SJCRH30 (cell line): ENCODE results near the gene OR6M1. TPM values are rescaled to one million over a fixed set of nuclear protein-coding genes. Genes with fewer than 3 reads are reported as not detected.
A peak's percentile ranks its signal among the peaks of the same experiment; 100 is the strongest.

Experiments used
- DNase-seq, 2 experiments: peaks; one replicate each; pipeline ENCODE4 v3.0.0-alpha.2; 2015 to 2020
- H3K27ac ChIP-seq: fragments of 250-450 bp; sonication (Bioruptor Pico); 2 replicates; pipeline ENCODE4 v1.5.1; 2020; ENCODE audit warnings: mild to moderate bottlenecking, moderate library complexity
- H3K27me3 ChIP-seq: fragments of 250-450 bp; sonication (Bioruptor Pico); 2 replicates; pipeline ENCODE4 v1.5.1; 2020; ENCODE audit warnings: mild to moderate bottlenecking, moderate library complexity
- H3K36me3 ChIP-seq: fragments of 250-450 bp; sonication (Bioruptor Pico); 2 replicates; pipeline ENCODE4 v1.5.1; 2020; ENCODE audit warnings: mild to moderate bottlenecking, moderate library complexity
- H3K4me1 ChIP-seq: fragments of 250-450 bp; sonication (Bioruptor Pico); 2 replicates; pipeline ENCODE4 v1.5.1; 2020; ENCODE audit warnings: mild to moderate bottlenecking, moderate library complexity
- H3K4me3 ChIP-seq: fragments of 250-450 bp; sonication (Bioruptor Pico); 2 replicates; pipeline ENCODE4 v1.5.1; 2020; ENCODE audit warnings: mild to moderate bottlenecking, moderate library complexity
- H3K9me3 ChIP-seq: fragments of 250-450 bp; sonication (Bioruptor Pico); replicated peaks from 2 replicates; pipeline ENCODE4 v1.5.1; 2020; ENCODE audit warnings: mild to moderate bottlenecking, moderate library complexity
- total RNA-seq: library from RNA; depleted of rRNA; stranded (reverse); fragments of >200 nt; shearing (Covaris generic); gene quantifications from 2 replicates; pipeline ENCODE4 v1.2.3, GENCODE V29; 2014; rRNA removed

The OR6M1 gene
- total RNA-seq, result not detected in 2 replicates

- H3K27ac ChIP-seq, result peak within 1 kb of the TSS; percentile 20
- no peak within 1 kb of the TSS for H3K4me3 ChIP-seq
- no peaks in the 10 kb centered on the region for H3K36me3 ChIP-seq
- peak in 1 of 2 experiments; percentile 19 for DNase-seq
- H3K9me3 ChIP-seq, result no peaks in the 10 kb centered on the region
- H3K4me1 ChIP-seq, result peaks cover 11% of the 10 kb centered on the region
- H3K27me3 ChIP-seq, result no peaks in the 10 kb centered on the region
Observed at GRCh38 chr11:123806249-123806648, at the start of gene OR6M1. TSS of gene OR6M1 (minus strand) at chr11:123806349. CDS start at chr11:123806349, 0 bp downstream.

- Histone ChIP-seq H3K4me1 (no peaks in the 10 kb centered on the region), H3K27ac (no peak overlapping the region), H3K4me3 (no peak overlapping the region), H3K9me3 (no peaks in the 10 kb centered on the region), H3K27me3 (no peaks in the 10 kb centered on the region), H3K36me3 (no peaks in the 10 kb centered on the region)
- DNase-seq, result no peak
Observed at GRCh38 chr11:123853038-123853437, 46.9 kb upstream of the OR6M1 start.

- no peak overlapping the region for H3K4me3 ChIP-seq
- no peak overlapping the region for H3K27ac ChIP-seq
- H3K9me3 ChIP-seq, result no peaks in the 10 kb centered on the region
- no peaks in the 10 kb centered on the region for H3K4me1 ChIP-seq
- no peak for DNase-seq
- H3K27me3 ChIP-seq, result no peaks in the 10 kb centered on the region
- no peaks in the 10 kb centered on the region for H3K36me3 ChIP-seq
Observed at GRCh38 chr11:123852321-123852720, 46.2 kb upstream of the OR6M1 start.

GRCh38 chr11:123851110-123851509 lies 45.0 kb upstream of the OR6M1 start:
- H3K27me3 ChIP-seq, result no peaks in the 10 kb centered on the region
- no peak for DNase-seq
- no peaks in the 10 kb centered on the region for H3K4me1 ChIP-seq
- H3K9me3 ChIP-seq, result no peaks in the 10 kb centered on the region
- no peak overlapping the region for H3K27ac ChIP-seq
- no peaks in the 10 kb centered on the region for H3K36me3 ChIP-seq
- H3K4me3 ChIP-seq, result no peak overlapping the region

- peaks cover 7% of the 10 kb centered on the region for H3K4me1 ChIP-seq
- no peaks in the 10 kb centered on the region for H3K9me3 ChIP-seq
- H3K4me3 ChIP-seq, result no peak overlapping the region
Observed at GRCh38 chr11:123841174-123841573, 35.0 kb upstream of the OR6M1 start.

GRCh38 chr11:123839131-123839530 lies 33.0 kb upstream of the OR6M1 start:
- no peak for DNase-seq
- H3K27me3 ChIP-seq, result no peaks in the 10 kb centered on the region
- H3K27ac ChIP-seq, result no peak overlapping the region; the same call in 1 of the 2 replicates
- H3K9me3 ChIP-seq, result no peaks in the 10 kb centered on the region
- no peaks in the 10 kb centered on the region for H3K36me3 ChIP-seq
- H3K4me1 ChIP-seq, result peaks cover 7% of the 10 kb centered on the region
- no peak overlapping the region for H3K4me3 ChIP-seq

More at GRCh38 chr11:123841174-123841573, 35.0 kb upstream of the OR6M1 start:
- DNase-seq, result no peak
- Histone ChIP-seq H3K36me3 (no peaks in the 10 kb centered on the region), H3K27me3 (no peaks in the 10 kb centered on the region), H3K27ac (no peak overlapping the region)

GRCh38 chr11:123838659-123839058 lies 32.5 kb upstream of the OR6M1 start:
- DNase-seq, result peak in 1 of 2 experiments; percentile 21
- peaks cover 9% of the 10 kb centered on the region for H3K4me1 ChIP-seq
- no peak overlapping the region for H3K4me3 ChIP-seq
- H3K9me3 ChIP-seq, result no peaks in the 10 kb centered on the region
- no peak overlapping the region; the same call in 1 of the 2 replicates for H3K27ac ChIP-seq
- H3K27me3 ChIP-seq, result no peaks in the 10 kb centered on the region
- no peaks in the 10 kb centered on the region for H3K36me3 ChIP-seq

- no peaks in the 10 kb centered on the region for H3K27me3 ChIP-seq
- H3K9me3 ChIP-seq, result no peaks in the 10 kb centered on the region
- H3K4me3 ChIP-seq, result no peak overlapping the region
- no peak overlapping the region for H3K27ac ChIP-seq
- peaks cover 14% of the 10 kb centered on the region for H3K4me1 ChIP-seq
- H3K36me3 ChIP-seq, result no peaks in the 10 kb centered on the region
- DNase-seq, result no peak
Observed at GRCh38 chr11:123838199-123838598, 32.0 kb upstream of the OR6M1 start.

- Histone ChIP-seq H3K27ac (peak overlapping the region; percentile 52), H3K4me1 (peaks cover 21% of the 10 kb centered on the region), H3K9me3 (no peaks in the 10 kb centered on the region), H3K36me3 (no peaks in the 10 kb centered on the region), H3K27me3 (no peaks in the 10 kb centered on the region), H3K4me3 (no peak overlapping the region)
- DNase-seq, result peak in 1 of 2 experiments; percentile 57
Observed at GRCh38 chr11:123833095-123833494, 26.9 kb upstream of the OR6M1 start.

- Histone ChIP-seq H3K27ac (no peak overlapping the region), H3K4me1 (peaks cover 20% of the 10 kb centered on the region), H3K4me3 (no peak overlapping the region), H3K36me3 (no peaks in the 10 kb centered on the region), H3K27me3 (no peaks in the 10 kb centered on the region), H3K9me3 (no peaks in the 10 kb centered on the region)
- DNase-seq, result no peak
Observed at GRCh38 chr11:123829745-123830144, 23.6 kb upstream of the OR6M1 start.

GRCh38 chr11:123822599-123822998 lies 16.4 kb upstream of the OR6M1 start:
- H3K36me3 ChIP-seq, result no peaks in the 10 kb centered on the region
- H3K4me1 ChIP-seq, result peaks cover 10% of the 10 kb centered on the region
- peak overlapping the region; percentile 60 for H3K27ac ChIP-seq
- H3K9me3 ChIP-seq, result no peaks in the 10 kb centered on the region
- peak overlapping the region; percentile 10; the same call in 1 of the 2 replicates for H3K4me3 ChIP-seq
- H3K27me3 ChIP-seq, result no peaks in the 10 kb centered on the region
- DNase-seq, result peak; percentile 32 to 63

GRCh38 chr11:123822032-123822431 lies 15.9 kb upstream of the OR6M1 start:
- peak overlapping the region; percentile 60 for H3K27ac ChIP-seq
- H3K9me3 ChIP-seq, result no peaks in the 10 kb centered on the region
- H3K4me1 ChIP-seq, result peaks cover 10% of the 10 kb centered on the region
- no peaks in the 10 kb centered on the region for H3K36me3 ChIP-seq
- peak overlapping the region; percentile 10; the same call in 1 of the 2 replicates for H3K4me3 ChIP-seq
- no peaks in the 10 kb centered on the region for H3K27me3 ChIP-seq
- DNase-seq, result no peak

- no peaks in the 10 kb centered on the region for H3K36me3 ChIP-seq
- H3K27me3 ChIP-seq, result no peaks in the 10 kb centered on the region
- H3K4me1 ChIP-seq, result no peaks in the 10 kb centered on the region
- no peak overlapping the region for H3K4me3 ChIP-seq
- DNase-seq, result no peak
- no peak overlapping the region for H3K27ac ChIP-seq
- H3K9me3 ChIP-seq, result no peaks in the 10 kb centered on the region
Observed at GRCh38 chr11:123815122-123815521, 9.0 kb upstream of the OR6M1 start.

- no peak for DNase-seq
- Histone ChIP-seq H3K27ac (peak overlapping the region; percentile 98), H3K9me3 (no peaks in the 10 kb centered on the region), H3K27me3 (no peaks in the 10 kb centered on the region), H3K36me3 (no peaks in the 10 kb centered on the region), H3K4me1 (peaks cover 28% of the 10 kb centered on the region), H3K4me3 (no peak overlapping the region)
Observed at GRCh38 chr11:123801765-123802164, 4.4 kb downstream of the OR6M1 start.

GRCh38 chr11:123800036-123800435 lies 6.1 kb downstream of the OR6M1 start:
- H3K36me3 ChIP-seq, result no peaks in the 10 kb centered on the region
- H3K4me1 ChIP-seq, result peaks cover 24% of the 10 kb centered on the region
- peak; percentile 81 to 90 for DNase-seq
- H3K9me3 ChIP-seq, result no peaks in the 10 kb centered on the region
- H3K27ac ChIP-seq, result peak overlapping the region; percentile 98
- H3K4me3 ChIP-seq, result peak overlapping the region; percentile 5; the same call in 1 of the 2 replicates
- H3K27me3 ChIP-seq, result no peaks in the 10 kb centered on the region

GRCh38 chr11:123799438-123799837 lies 6.7 kb downstream of the OR6M1 start:
- Histone ChIP-seq H3K27ac (peak overlapping the region; percentile 98), H3K36me3 (no peaks in the 10 kb centered on the region)
- peak; percentile 86 to 92 for DNase-seq

More at GRCh38 chr11:123799438-123799837, 6.7 kb downstream of the OR6M1 start:
- Histone ChIP-seq H3K4me3 (peak overlapping the region; percentile 5; the same call in 1 of the 2 replicates), H3K27me3 (no peaks in the 10 kb centered on the region), H3K4me1 (peaks cover 24% of the 10 kb centered on the region), H3K9me3 (no peaks in the 10 kb centered on the region)
